Measurements from ENCODE around the gene RTP5.
"Not testable (repeated sequence)": the region's sequence is repeated elsewhere in the genome, so short reads cannot be mapped to it uniquely, and the experiment has no call there.

Gene RTP5

DNA sequence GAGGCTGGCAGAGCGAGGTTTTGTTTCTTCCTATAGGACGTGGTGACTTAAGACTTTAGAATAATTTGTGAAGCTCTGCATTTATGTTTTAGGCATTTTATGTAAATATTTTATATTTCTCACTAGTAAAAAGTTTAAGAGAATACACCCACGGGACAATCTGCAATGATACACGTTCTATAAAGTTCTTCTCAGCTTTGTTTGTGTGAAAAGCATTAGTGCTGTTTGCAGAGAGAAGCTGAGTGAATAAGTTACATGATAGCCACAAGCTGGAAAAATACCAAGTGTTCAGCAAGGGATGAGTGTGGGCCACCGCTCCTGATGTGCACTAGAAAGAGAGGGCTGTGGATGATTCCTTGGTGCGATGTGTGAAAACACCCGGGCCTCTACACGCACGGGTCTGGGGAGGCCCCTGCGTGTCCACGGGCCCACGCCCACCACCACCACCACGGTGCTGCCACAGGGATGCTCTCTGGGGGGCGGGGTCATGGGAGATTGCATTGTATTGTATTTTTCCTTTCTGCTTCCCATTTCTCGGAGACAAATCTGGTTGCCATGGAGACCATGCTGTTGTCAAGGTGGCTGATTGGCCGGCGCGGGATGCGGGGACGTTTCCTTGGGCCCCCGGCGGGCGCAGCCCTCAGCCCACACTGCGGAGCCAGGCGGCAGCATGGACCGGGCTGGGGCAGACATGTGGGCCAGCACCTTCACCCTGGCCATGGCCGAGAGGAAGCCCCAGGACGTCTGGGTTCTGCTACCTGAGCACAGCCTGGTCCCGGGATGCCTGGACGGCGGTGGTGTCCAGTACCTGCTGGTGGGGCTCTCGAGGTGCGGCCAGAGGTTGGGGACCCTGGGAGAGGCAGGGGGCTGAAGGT is at the start of gene RTP5:
RTP5 (plus strand) TSS at position 643 of the 875 bp plus-strand sequence; CDS start at position 671, 28 bp downstream.
- DNase-seq, result no peak

DNA sequence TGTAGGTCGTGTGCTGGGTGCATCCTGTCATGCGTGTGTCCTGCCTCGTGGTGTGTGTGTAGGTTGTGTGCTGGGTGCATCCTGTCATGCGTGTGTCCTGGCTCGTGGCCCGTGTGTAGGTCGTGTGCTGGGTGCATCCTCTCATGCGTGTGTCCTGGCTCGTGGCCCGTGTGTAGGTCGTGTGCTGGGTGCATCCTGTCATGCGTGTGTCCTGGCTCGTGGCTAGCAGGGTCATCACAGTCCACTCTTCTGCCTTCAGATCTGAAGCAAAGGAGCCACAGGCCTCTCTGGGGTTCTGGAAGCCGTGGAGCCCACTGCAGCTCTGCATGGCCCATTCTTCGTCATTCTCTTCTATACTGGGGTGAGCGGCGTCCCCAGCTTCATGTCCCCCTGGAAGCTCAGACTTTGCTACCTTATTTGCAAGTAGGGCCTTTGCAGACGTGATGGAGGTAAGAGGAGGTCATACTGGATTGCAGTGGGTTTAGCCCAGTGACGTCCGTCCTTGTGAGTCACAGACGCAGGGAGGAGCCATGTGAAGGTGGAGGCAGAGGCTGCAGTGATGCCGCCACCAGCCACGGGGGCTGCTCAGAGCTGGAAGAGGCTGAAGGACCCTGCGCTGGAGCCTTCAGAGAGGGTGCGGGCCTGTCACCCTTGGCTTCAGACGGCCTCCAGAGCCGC is 49.4 kb upstream of the RTP5 start:
- not testable (repeated sequence) for DNase-seq

DNA sequence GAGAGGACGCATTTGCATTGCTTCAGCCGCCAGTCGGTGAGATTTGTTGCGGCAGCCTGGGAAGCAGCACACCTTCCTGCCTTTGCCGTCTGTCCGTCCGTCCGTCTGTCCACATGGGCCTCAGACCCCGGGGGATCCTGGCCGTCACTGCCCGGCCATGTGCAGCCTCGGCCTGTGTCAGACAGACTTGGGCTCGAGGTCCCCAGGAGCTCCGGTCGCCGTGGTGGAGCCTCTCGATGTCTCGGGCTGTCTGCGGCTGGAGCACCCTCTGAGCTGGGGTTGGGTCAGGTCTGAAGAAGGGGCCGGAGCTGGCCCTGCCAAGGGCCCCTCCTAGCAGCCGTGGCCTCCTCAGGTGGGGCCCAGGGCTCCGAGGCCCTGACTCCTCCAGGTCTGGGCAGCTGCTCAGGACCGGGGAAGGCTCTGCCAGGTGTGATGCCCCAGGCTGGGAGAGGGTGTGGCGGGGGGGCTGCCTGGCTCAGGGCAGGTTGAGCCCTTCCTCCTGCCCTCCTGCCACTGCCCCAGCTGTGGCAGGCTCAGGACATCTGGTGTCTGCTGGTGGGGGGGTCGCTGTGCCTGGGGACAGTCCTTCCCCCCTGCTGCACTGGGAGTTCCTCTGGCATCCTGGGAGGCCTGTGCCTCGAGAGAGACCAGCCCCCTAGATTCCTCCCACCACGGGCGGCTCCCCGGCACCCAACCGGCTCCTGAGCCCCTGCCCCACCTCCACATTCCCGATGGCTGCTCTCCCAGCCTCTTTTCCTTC is 48.7 kb upstream of the RTP5 start:
- no peak for DNase-seq

DNA sequence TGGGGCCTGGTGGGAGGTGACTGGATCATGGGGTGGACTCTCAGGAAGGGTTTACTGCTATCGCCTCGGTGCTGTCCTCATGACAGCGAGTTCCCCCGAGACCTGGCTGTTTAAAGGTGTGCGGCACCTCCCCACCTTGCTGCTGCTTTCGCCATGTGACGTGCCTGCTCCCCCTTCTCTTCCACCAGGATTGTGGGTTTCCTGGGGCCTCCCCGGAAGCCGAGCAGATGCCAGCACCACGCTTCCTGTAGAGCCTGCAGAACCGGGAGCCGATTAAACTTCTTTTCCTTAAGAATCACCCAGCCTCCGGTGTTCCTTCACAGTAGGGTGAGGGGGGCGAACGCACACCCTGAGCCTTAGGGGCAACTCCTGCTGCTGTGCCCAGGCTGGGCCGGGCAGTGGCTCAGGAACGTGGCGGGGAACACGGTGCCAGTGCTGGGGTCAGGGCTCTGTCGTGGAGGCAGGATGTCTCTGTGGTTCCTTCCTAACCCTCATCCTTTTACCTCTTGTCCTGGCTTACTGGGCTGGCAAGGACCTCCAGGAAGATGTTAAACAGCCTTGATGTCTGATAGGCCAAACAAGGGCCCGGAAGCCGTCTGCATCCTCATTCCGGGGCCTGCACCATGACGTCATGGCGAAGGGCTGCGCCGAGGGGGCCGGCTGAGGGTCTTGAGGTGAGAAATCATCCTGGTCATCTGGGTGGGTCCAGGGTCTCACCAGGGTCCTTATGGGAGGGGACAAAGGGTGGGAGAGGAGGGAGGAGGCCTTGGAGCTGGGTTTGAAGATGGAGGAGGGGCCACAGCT is 47.9 kb upstream of the RTP5 start:
- DNase-seq, result no peak

GRCh38 chr2:241822264-241822623 is 47.3 kb upstream of the RTP5 start:
- no peak for DNase-seq

DNA sequence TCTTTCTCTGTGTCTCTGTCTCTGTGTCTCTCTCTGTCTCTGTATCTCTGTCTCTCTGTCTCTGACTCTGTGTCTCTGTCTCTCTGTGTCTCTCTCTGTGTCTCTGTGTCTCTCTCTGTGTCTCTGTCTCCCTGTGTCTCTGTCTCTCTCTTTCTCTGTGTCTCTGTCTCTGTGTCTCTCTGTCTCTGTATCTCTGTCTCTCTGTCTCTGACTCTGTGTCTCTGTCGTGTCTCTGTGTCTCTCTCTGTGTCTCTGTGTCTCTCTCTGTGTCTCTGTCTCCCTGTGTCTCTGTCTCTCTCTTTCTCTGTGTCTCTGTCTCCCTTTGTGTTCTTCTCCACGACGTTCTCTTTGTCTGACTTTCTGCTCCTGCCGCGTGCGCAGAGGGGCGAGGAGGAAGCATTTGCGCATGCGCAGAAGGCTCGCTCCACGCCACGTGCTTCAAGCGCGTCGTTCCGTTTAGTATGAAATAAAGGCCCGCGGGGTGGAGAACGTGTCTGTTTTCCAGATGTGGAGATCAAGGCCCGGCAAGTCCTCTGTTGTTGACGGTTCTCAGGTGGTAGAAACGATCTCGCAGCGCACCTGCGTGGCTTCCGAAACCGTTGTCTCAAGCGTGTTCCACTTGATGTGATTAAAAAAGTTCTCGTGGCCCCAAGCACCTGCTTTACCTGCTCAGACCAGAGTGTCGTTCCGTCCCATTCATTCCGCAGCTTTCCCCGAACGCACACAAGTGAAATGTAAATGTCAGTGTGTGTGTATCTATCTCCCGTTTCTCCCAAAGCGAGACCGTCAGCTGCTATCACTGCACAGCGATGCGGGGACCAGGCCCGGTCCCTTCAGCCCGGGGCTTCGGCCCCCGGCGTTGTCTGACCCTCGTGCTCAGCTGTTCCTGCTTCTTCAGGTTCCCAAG is 45.7 kb upstream of the RTP5 start:
- not testable (repeated sequence) for DNase-seq

- DNase-seq, result no peak
Observed at GRCh38 chr2:241827394-241827793, 42.1 kb upstream of the RTP5 start.

- DNase-seq, result no peak
Observed at GRCh38 chr2:241833101-241833663, 36.3 kb upstream of the RTP5 start.

- DNase-seq, result not testable (repeated sequence)
Observed at GRCh38 chr2:241833756-241834526, 35.6 kb upstream of the RTP5 start.

DNA sequence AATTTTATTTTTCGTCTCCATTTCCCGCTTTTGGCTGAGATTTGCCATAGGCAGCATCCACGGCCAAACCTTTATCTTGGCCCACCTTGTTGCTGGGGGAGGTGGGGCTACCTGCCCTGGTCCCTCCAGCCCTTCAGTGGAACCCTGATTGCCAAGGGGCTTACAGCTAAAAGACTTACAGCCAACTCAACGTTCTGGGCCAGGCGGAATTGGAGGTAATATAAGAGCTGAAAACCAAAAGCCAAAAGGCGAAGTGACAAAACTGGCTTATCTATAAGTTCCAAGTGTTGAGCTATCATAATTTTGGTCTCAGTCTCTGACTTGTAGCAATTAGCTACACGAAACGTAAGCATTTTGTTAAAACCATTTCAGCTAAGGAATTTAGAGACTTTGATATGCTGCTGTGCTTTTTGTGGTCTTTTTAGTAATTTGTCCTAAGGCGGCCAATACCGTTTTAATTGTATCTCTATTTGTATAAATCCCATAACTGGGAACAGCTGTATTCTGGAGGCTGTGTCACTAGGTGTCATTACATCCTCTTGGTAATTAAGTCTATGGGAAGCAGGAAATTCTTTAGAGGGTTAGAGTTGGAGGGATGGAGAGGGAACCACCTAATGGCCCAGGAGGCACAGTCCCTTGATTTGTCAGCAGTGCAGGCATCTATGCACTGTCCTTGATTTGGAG is 34.9 kb upstream of the RTP5 start:
- DNase-seq, result no peak

- DNase-seq, result no peak
Observed at GRCh38 chr2:241835611-241836010, 33.9 kb upstream of the RTP5 start.

GRCh38 chr2:241836292-241836691 is 33.2 kb upstream of the RTP5 start:
- DNase-seq, result no peak

- no peak for DNase-seq
Observed at GRCh38 chr2:241837197-241837965, 32.1 kb upstream of the RTP5 start.

- DNase-seq, result no peak
Observed at GRCh38 chr2:241841181-241842066, 28.1 kb upstream of the RTP5 start.

- DNase-seq, result no peak
Observed at GRCh38 chr2:241842067-241842415, 27.5 kb upstream of the RTP5 start.

DNA sequence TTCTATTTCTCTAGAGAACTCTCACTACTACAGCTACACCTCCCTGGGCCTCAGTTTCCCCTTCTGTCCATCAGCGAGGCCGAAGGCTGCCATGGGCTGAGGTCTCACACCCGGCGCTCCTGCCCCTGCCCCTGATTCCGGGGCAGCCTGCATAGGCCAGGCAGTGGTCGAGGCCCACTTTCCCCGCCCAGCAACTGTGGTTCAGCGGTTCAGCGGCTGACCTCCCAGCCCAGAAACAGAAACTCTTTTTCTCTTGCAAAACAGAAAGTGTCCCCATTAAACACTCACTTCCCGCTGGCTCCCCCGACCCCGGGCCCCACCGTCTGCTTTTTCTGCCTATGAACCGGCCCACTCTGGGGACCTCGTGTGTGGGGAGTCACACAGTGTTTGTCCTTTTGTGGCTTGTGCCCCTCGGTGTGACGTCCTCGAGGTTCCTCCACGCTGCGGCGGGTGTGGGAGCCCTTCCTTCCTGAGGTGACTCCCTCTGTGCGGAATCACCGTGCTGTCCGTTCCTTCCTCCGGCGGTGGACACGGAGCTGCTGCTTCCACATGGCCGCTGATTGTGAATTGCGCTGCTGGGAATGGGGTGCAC is 26.8 kb upstream of the RTP5 start:
- DNase-seq, result no peak

GRCh38 chr2:241843321-241844065 is 26.0 kb upstream of the RTP5 start:
- DNase-seq, result no peak

All from stimulated activated CD4-positive, alpha-beta T cell treated with anti-CD3 and anti-CD28 coated beads, Interleukin-12 subunit alpha, Interleukin-12 subunit beta, amount 100 ng/mL, for 4 hours (primary cell).